Mesenchymal stem cell (in vitro differentiated cells and primary cell): Measurements from ENCODE around the gene NES.
A peak's percentile ranks its signal among the peaks of the same experiment; 100 is the strongest.

Experiments
- DNase-seq: peaks from one replicate; pipeline ENCODE4 v3.0.0-alpha.2; 2013
- H2AFZ ChIP-seq: one replicate; pipeline ENCODE4 v1.6.1; 2013; ENCODE audit warnings: low read depth, mild to moderate bottlenecking, control low read depth, inconsistent platforms, low read length, moderate library complexity
- H2AK5ac ChIP-seq: 2 replicates; pipeline ENCODE4 v1.6.1; 2013; ENCODE audit warnings: low read length, moderate library complexity, mild to moderate bottlenecking, inconsistent platforms; ENCODE audit not compliant: severe bottlenecking
- H2BK120ac ChIP-seq: one replicate; pipeline ENCODE4 v1.6.1; 2013; ENCODE audit warnings: low read depth, mild to moderate bottlenecking, inconsistent platforms, low read length, moderate library complexity
- H2BK12ac ChIP-seq, 2 experiments: one replicate each; pipeline ENCODE4 v1.6.1; 2013; ENCODE audit warnings: inconsistent platforms in 2 of 2, low read length in 2 of 2, mild to moderate bottlenecking in 2 of 2, moderate library complexity in 2 of 2, control low read depth in 1 of 2
- H2BK15ac ChIP-seq: one replicate; pipeline ENCODE4 v1.6.1; 2013; ENCODE audit warnings: mild to moderate bottlenecking, low read depth, inconsistent platforms; ENCODE audit not compliant: poor library complexity, severe bottlenecking
- H2BK5ac ChIP-seq: 2 replicates; pipeline ENCODE4 v1.6.1; 2013; ENCODE audit warnings: low read depth, mild to moderate bottlenecking, low read length, control low read depth, inconsistent platforms; ENCODE audit not compliant: poor library complexity, severe bottlenecking
- H3K14ac ChIP-seq, 2 experiments: one replicate each; pipeline ENCODE4 v1.6.1; 2013; ENCODE audit warnings: inconsistent platforms in 2 of 2, low read length in 2 of 2, control low read depth in 1 of 2, mild to moderate bottlenecking in 1 of 2, moderate library complexity in 1 of 2
- H3K18ac ChIP-seq, 2 experiments: one replicate each; pipeline ENCODE4 v1.6.1; 2013; ENCODE audit warnings: inconsistent platforms in 2 of 2, low read length in 2 of 2, control low read depth in 1 of 2, low read depth in 1 of 2, mild to moderate bottlenecking in 1 of 2
- H3K23ac ChIP-seq, 2 experiments: one replicate each; pipeline ENCODE4 v1.6.1; 2013; ENCODE audit warnings: inconsistent platforms in 2 of 2, low read length in 2 of 2, mild to moderate bottlenecking in 2 of 2, moderate library complexity in 2 of 2, control low read depth in 1 of 2
- H3K27ac ChIP-seq: 2 replicates; pipeline ENCODE4 v1.5.1; 2013; ENCODE audit warnings: mild to moderate bottlenecking, moderate library complexity, low read length, control low read depth, inconsistent platforms; ENCODE audit not compliant: poor library complexity, severe bottlenecking
- H3K27me3 ChIP-seq, 2 experiments: 2 replicates each; pipeline versions ENCODE4 v1.6.1 to v1.7.0; 2013; ENCODE audit warnings: low read length in 2 of 2, mild to moderate bottlenecking in 2 of 2, moderate library complexity in 2 of 2, control low read depth in 1 of 2, inconsistent platforms in 1 of 2; ENCODE audit not compliant: control insufficient read depth in 1 of 2, insufficient read depth in 1 of 2
- H3K36me3 ChIP-seq, 2 experiments: 2 replicates each; pipeline versions ENCODE4 v1.6.1 to v1.7.0; 2013; ENCODE audit warnings: low read length in 2 of 2, control low read depth in 1 of 2, inconsistent platforms in 1 of 2, low read depth in 1 of 2, mild to moderate bottlenecking in 1 of 2; ENCODE audit not compliant: insufficient read depth in 2 of 2, control insufficient read depth in 1 of 2
- H3K4ac ChIP-seq, 2 experiments: one replicate each; pipeline ENCODE4 v1.6.1; 2013; ENCODE audit warnings: inconsistent platforms in 2 of 2, low read length in 2 of 2, mild to moderate bottlenecking in 2 of 2, moderate library complexity in 2 of 2, control low read depth in 1 of 2, low read depth in 1 of 2
- H3K4me1 ChIP-seq: 2 replicates; pipeline ENCODE4 v1.6.1; 2013; ENCODE audit warnings: low read depth, low read length, control low read depth; ENCODE audit not compliant: control insufficient read depth, insufficient read depth
- H3K4me2 ChIP-seq: 2 replicates; pipeline ENCODE4 v1.6.1; 2013; ENCODE audit warnings: low read length, mild to moderate bottlenecking, inconsistent platforms; ENCODE audit not compliant: poor library complexity, severe bottlenecking
- H3K4me3 ChIP-seq, 2 experiments: 2 replicates each; pipeline versions ENCODE4 v1.5.1 to v1.7.0; 2013; ENCODE audit warnings: low read length in 2 of 2, mild to moderate bottlenecking in 2 of 2, control low read depth in 1 of 2, low read depth in 1 of 2; ENCODE audit not compliant: insufficient read depth in 1 of 2
- H3K79me1 ChIP-seq: replicated peaks from 2 replicates; pipeline ENCODE4 v1.6.1; 2013; ENCODE audit warnings: mild to moderate bottlenecking, control low read depth, low read length, inconsistent platforms; ENCODE audit not compliant: poor library complexity, severe bottlenecking
- H3K9ac ChIP-seq: 2 replicates; pipeline ENCODE4 v1.7.0; 2013; ENCODE audit warnings: mild to moderate bottlenecking, low read length, moderate library complexity
- H3K9me3 ChIP-seq: 2 replicates; pipeline ENCODE4 v1.7.0; 2013; ENCODE audit warnings: mild to moderate bottlenecking, low read length; ENCODE audit not compliant: control insufficient read depth
- H4K8ac ChIP-seq: one replicate; pipeline ENCODE4 v1.6.1; 2013; ENCODE audit warnings: inconsistent platforms, mild to moderate bottlenecking, low read length, moderate library complexity
- H4K91ac ChIP-seq: one replicate; pipeline ENCODE4 v1.6.1; 2013; ENCODE audit warnings: mild to moderate bottlenecking, low read length, inconsistent platforms
- WGBS: methylation state at CpG from one replicate; pipeline ENCODE4 v1.1.7; 2013; ENCODE audit warnings: mixed read lengths; 5-methylcytosine and 5-hydroxymethylcytosine counted together

Gene NES

GRCh38 chr1:156689035-156689952, 12.1 kb upstream of the NES start:
- peaks cover 42% of the 10 kb centered on the region for H3K4me1 ChIP-seq
- H3K23ac ChIP-seq = no peak overlapping the region
- no peaks in the 10 kb centered on the region for H3K79me1 ChIP-seq
- H3K14ac ChIP-seq = no peak overlapping the region
- H4K91ac ChIP-seq = no peak overlapping the region
- H3K36me3 ChIP-seq = no peaks in the 10 kb centered on the region
- no peak overlapping the region for H3K4ac ChIP-seq
- no peak overlapping the region for H2AK5ac ChIP-seq
- peak overlapping the region; percentile 72 for H3K9ac ChIP-seq
- no peak overlapping the region for H2BK120ac ChIP-seq
- peak overlapping the region; percentile 85 for H3K4me2 ChIP-seq
- no peak overlapping the region for H3K27ac ChIP-seq
- DNase-seq = peak; percentile 87
- peak overlapping the region in 1 of 2 experiments; percentile 70 for H3K4me3 ChIP-seq
- H3K27me3 ChIP-seq = peaks cover 0 to 42% of the 10 kb centered on the region in 2 experiments
- no peak overlapping the region for H2BK5ac ChIP-seq
- H2BK12ac ChIP-seq = peak overlapping the region in 1 of 2 experiments; percentile 94
- H3K18ac ChIP-seq = peak overlapping the region in 1 of 2 experiments; percentile 44
- WGBS = 1% methylated on average over 23 of the region's 23 CpGs
- no peaks in the 10 kb centered on the region for H3K9me3 ChIP-seq
- peak overlapping the region; percentile 65 for H4K8ac ChIP-seq
- no peak overlapping the region for H2BK15ac ChIP-seq
- H2AFZ ChIP-seq = peak overlapping the region; percentile 84

GRCh38 chr1:156684227-156684782, 7.1 kb upstream of the NES start:
- peaks cover 0 to 21% of the 10 kb centered on the region in 2 experiments for H3K27me3 ChIP-seq
- no peak overlapping the region for H3K14ac ChIP-seq
- no peaks in the 10 kb centered on the region for H3K79me1 ChIP-seq
- peak overlapping the region; percentile 54 for H3K9ac ChIP-seq
- H3K4me3 ChIP-seq = peak overlapping the region in 1 of 2 experiments; percentile 9
- no peak overlapping the region for H2BK15ac ChIP-seq
- H2AK5ac ChIP-seq = no peak overlapping the region
- H4K8ac ChIP-seq = no peak overlapping the region
- H2BK120ac ChIP-seq = no peak overlapping the region
- no peak overlapping the region for H4K91ac ChIP-seq
- H3K36me3 ChIP-seq = no peaks in the 10 kb centered on the region
- no peak overlapping the region for H3K23ac ChIP-seq
- H2BK5ac ChIP-seq = no peak overlapping the region
- H3K4me1 ChIP-seq = peaks cover under 1% of the 10 kb centered on the region
- no peak overlapping the region for H2AFZ ChIP-seq
- no peak overlapping the region for H2BK12ac ChIP-seq
- 83% methylated on average over 4 of the region's 5 CpGs for WGBS
- H3K9me3 ChIP-seq = no peaks in the 10 kb centered on the region
- no peak overlapping the region for H3K27ac ChIP-seq
- no peak overlapping the region for H3K4me2 ChIP-seq
- no peak for DNase-seq
- no peak overlapping the region for H3K4ac ChIP-seq
- no peak overlapping the region for H3K18ac ChIP-seq

GRCh38 chr1:156682166-156682890, 5.1 kb upstream of the NES start:
- Histone ChIP-seq H2BK120ac (no peak overlapping the region), H3K23ac (no peak overlapping the region), H3K14ac (no peak overlapping the region), H2BK15ac (no peak overlapping the region), H3K36me3 (no peaks in the 10 kb centered on the region), H2BK5ac (no peak overlapping the region), H3K4ac (no peak overlapping the region), H3K18ac (no peak overlapping the region), H3K27ac (no peak overlapping the region), H4K91ac (no peak overlapping the region), H4K8ac (no peak overlapping the region), H3K4me1 (peaks cover 4% of the 10 kb centered on the region), H3K27me3 (peaks cover 0 to 27% of the 10 kb centered on the region in 2 experiments), H2BK12ac (no peak overlapping the region), H3K4me3 (no peak overlapping the region), H3K9me3 (no peaks in the 10 kb centered on the region), H2AFZ (no peak overlapping the region), H2AK5ac (no peak overlapping the region), H3K4me2 (no peak overlapping the region), H3K79me1 (no peaks in the 10 kb centered on the region), H3K9ac (no peak overlapping the region)
- no peak for DNase-seq
- WGBS = 94% methylated on average over 1 of the region's 5 CpGs
